Heart right ventricle (tissue), 16 donors: ENCODE measurements around the gene KCTD2. TPM values are rescaled to one million over a fixed set of nuclear protein-coding genes. Genes with fewer than 3 reads are reported as not detected.

Experiments used
- ATAC-seq, 8 donors: fragments of 200-7000 bp; cut with Tn5 transposase; one replicate each; pipeline ENCODE4 v1.9.1; 2020; ENCODE audit warnings: mild to moderate bottlenecking in 8 of 8, moderate library complexity in 8 of 8, moderate number of reproducible peaks in 1 of 8
- DNase-seq, 2 donors: peaks; one replicate each; pipeline ENCODE4 v3.0.0-alpha.2; 2020
- H3K27ac ChIP-seq, 10 donors: fragments of 200-600 bp; sonication (generic) in 2 of 10; one replicate each; pipeline versions ENCODE4 v1.5.0 to v1.8.0; 2020 to 2022; ENCODE audit warnings: mild to moderate bottlenecking in 3 of 10
- H3K27me3 ChIP-seq, 7 donors: fragments of 200-600 bp; one replicate each; pipeline ENCODE4 v1.8.0; 2021 to 2022; ENCODE audit warnings: mild to moderate bottlenecking in 2 of 7
- H3K36me3 ChIP-seq, 9 donors: fragments of 200-600 bp; sonication (generic) in 1 of 9; one replicate each; pipeline versions ENCODE4 v1.5.0 to v1.8.0; 2020 to 2022; ENCODE audit warnings: mild to moderate bottlenecking in 2 of 9
- H3K4me1 ChIP-seq, 9 donors: fragments of 200-600 bp; sonication (generic) in 1 of 9; one replicate each; pipeline versions ENCODE4 v1.5.0 to v1.8.0; 2020 to 2022; ENCODE audit warnings: mild to moderate bottlenecking in 4 of 9
- H3K4me3 ChIP-seq, 10 donors: fragments of 200-600 bp; sonication (generic) in 2 of 10; one replicate each; pipeline versions ENCODE4 v1.5.0 to v1.8.0; 2020 to 2022; ENCODE audit warnings: mild to moderate bottlenecking in 7 of 10, moderate library complexity in 2 of 10
- H3K9me3 ChIP-seq, 11 donors: fragments of 200-600 bp in 10 of 11; sonication (generic) in 2 of 11; one replicate each; pipeline versions ENCODE4 v1.5.0 to v1.8.0; 2013 to 2022; ENCODE audit warnings: mild to moderate bottlenecking in 2 of 11, control low read depth in 1 of 11, moderate library complexity in 1 of 11
- WGBS, 2 donors: extraction: QIAGEN DNeasy Blood & Tissue Kit; methylation state at CpG; one replicate each; pipeline ENCODE4 v1.1.7; 2013; ENCODE audit warnings: inconsistent platforms in 1 of 2; 5-methylcytosine and 5-hydroxymethylcytosine counted together
- intact Hi-C, 10 donors: fragments of 100-400 bp; cut with DNase I; formaldehyde crosslinking; loops; one replicate each; pipeline versions ENCODE4 v1.11.1 to v1.14.2; 2022
- polyA plus RNA-seq, 2 donors: library from polyadenylated mRNA; stranded (reverse); fragments of 200-250 nt; gene quantifications; one replicate each; pipeline ENCODE4 v1.2.3, GENCODE V29; 2013
- total RNA-seq, 10 donors: library from RNA; stranded (reverse); fragmentation: NEBNext Ultra II Directional in 3 of 10; extraction: Animal tissue kit (Norgen Biotek cat#: 25700) in 3 of 10; gene quantifications; one replicate each; pipeline versions ENCODE4 v1.2.1 to v1.2.4, GENCODE V29; 2021 to 2023
- TF ChIP-seq, protein P1 (sequence below), 9 donors: fragments of 200-600 bp; sonication (generic) in 2 of 9; IDR thresholded peaks; one replicate each; pipeline versions ENCODE4 v1.5.0 to v1.8.0; 2021 to 2022; ENCODE audit warnings: antibody characterized with exemption in 9 of 9, mild to moderate bottlenecking in 5 of 9, moderate library complexity in 1 of 9
- donor health status: Arrhythmogenic right ventricular cardiomyopathy.
- donor health status: ischemic (EF 13 %, LVEDD 7.1; RV severe dilation, severe dysfunction).
- donor health status: healthy with polysubstance abuse.
- donor health status: DM: no; HTN: yes; CAD: no.
- donor health status: DM: no; HTN: no; CAD: no.
- donor health status: ischemic (EF 25% LVEDD 6.9; RV normal size, moderate dysfunction).
- donor health status: ischemic (EF 25% LVEDD 5.7; RV mildly dilated, moderate dysfunction).
- donor health status: healthy.
- donor health status: DM: yes; HTN: yes; CAD: no.
- donor health status: Ischemic cardiomyopathy.
- donor health status: ischemic (EF 35%, LVEDD 5.7; RV mildly dilated, moderate dysfunction).
- donor health status: nonischemic (EF 11% LVEDD 7.7; RV severe dilation, severe dysfunction).
- donor health status: DM: yes; HTN: yes; CAD: no.
- donor health status: PGD.
- donor health status: ischemic (EF 29% LVEDD 5.4; RV normal size, mild dysfunction).
- donor health status: nonischemic (EF 23%, LVEDD 6.1; RV moderate dilation, normal function).

The KCTD2 gene
- total and polyA plus RNA-seq, 12 donors = 11.8 to 41.1 (median 29.3) TPM

DNA sequence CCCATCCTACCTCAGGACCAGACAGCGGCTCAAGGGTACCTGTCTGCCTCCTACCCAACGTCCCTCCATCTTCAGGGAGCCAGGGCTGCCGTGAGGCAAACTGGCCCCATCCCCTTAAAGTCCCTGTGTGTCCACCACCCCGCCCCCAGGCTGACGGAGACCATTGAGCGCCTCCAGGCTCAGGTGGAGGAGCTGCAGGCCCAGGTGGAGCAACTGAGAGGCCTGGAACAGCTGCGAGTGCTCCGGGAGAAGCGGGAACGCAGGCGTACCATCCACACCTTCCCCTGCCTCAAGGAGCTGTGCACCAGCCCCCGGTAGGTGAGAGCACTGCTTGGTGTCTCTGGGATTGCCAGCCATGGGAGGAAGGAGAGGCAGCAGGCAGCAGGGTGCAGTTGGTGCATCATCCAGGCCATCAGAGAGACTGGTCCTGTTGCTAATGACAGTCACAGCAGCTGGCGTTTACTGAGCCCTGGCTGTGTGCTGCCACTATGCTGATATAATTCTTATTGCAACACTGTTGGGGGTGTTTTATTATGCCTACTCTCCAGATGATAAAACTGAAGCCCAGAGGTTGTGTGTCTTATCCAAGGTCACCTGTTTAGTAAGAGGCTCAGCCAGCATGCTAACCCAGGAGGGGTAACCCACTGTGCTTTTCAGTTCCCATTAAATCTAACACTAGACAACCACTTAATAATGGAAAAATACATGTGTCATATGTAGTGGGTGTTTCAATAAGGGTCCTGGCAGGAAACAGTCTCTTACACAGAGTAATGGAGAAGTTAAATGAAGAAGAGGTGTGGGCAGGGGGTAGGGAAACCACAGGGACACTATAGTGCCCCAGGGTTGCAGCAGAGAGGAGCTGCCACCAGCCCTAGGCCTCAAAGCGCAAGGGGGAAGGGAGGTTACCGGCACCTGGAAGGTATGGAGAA is 44.8 kb upstream of the KCTD2 start:
- no peak overlapping the region for H3K27ac ChIP-seq
- TF ChIP-seq, protein P1, sequence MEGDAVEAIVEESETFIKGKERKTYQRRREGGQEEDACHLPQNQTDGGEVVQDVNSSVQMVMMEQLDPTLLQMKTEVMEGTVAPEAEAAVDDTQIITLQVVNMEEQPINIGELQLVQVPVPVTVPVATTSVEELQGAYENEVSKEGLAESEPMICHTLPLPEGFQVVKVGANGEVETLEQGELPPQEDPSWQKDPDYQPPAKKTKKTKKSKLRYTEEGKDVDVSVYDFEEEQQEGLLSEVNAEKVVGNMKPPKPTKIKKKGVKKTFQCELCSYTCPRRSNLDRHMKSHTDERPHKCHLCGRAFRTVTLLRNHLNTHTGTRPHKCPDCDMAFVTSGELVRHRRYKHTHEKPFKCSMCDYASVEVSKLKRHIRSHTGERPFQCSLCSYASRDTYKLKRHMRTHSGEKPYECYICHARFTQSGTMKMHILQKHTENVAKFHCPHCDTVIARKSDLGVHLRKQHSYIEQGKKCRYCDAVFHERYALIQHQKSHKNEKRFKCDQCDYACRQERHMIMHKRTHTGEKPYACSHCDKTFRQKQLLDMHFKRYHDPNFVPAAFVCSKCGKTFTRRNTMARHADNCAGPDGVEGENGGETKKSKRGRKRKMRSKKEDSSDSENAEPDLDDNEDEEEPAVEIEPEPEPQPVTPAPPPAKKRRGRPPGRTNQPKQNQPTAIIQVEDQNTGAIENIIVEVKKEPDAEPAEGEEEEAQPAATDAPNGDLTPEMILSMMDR (IDR thresholded peaks at IDR 0.05) = no peak
- DNase-seq (no peak), ATAC-seq (no peak)
- H3K4me1 ChIP-seq = peaks cover 0 to 24% (median 11%) of the 10 kb centered on the region in 9 donors
- H3K9me3 ChIP-seq = no peaks in the 10 kb centered on the region
- no peaks in the 10 kb centered on the region for H3K27me3 ChIP-seq
- intact Hi-C loops = no loop called here
- no peak overlapping the region for H3K4me3 ChIP-seq
- peaks cover 0 to 77% (median 46%) of the 10 kb centered on the region in 9 donors for H3K36me3 ChIP-seq
- WGBS, 2 donors = 94 to 97% methylated on average over 15 of the region's 15 CpGs

DNA sequence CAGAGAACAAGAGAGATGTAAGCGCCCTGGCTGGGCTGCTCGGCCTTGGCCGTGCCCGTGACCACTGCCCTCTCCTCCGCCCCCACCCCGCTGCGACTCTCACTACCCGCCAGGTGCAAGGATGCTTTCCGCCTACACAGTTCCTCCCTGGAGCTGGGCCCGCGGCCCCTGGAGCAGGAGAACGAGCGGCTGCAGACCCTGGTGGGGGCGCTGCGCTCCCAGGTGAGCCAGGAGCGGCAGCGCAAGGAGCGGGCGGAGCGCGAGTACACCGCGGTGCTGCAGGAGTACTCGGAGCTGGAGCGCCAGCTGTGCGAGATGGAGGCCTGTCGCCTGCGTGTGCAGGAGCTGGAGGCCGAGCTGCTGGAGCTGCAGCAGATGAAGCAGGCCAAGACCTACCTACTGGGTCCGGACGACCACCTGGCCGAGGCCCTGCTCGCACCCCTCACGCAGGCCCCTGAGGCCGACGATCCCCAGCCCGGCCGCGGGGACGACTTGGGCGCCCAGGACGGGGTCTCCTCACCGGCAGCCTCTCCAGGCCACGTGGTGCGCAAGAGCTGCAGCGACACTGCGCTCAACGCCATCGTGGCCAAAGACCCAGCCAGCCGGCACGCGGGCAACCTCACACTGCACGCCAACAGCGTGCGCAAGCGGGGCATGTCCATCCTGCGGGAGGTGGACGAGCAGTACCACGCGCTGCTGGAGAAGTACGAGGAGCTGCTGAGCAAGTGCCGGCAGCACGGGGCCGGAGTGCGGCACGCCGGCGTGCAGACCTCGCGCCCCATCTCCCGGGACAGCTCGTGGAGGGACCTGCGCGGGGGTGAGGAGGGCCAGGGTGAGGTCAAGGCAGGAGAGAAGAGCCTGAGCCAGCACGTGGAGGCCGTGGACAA is 43.7 kb upstream of the KCTD2 start:
- TF ChIP-seq, protein P1 (IDR thresholded peaks at IDR 0.05) = no peak
- peaks cover 0 to 73% (median 46%) of the 10 kb centered on the region in 9 donors for H3K36me3 ChIP-seq

DNA sequence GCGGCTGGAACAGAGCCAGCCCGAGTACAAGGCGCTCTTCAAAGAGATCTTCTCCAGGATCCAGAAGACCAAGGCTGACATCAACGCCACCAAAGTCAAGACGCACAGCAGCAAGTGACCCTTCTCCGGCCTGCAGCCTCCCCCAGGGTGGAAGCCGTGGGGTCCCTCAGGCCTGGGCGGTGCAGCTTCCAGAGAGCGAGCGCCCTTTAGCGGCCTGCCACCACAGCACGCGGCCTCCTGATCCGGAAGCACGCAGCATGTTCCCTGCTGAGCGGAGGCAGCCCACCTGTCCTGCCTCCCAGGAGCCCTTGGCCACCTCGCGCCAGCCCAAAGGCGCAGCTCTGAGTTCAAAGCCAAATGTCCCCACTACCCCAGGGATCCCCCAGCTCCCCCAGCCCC is 43.1 kb upstream of the KCTD2 start:
- Histone ChIP-seq H3K4me1 (peaks cover 0 to 13% (median 6%) of the 10 kb centered on the region in 9 donors), H3K36me3 (peaks cover 0 to 73% (median 46%) of the 10 kb centered on the region in 9 donors), H3K9me3 (no peaks in the 10 kb centered on the region), H3K27me3 (no peaks in the 10 kb centered on the region), H3K27ac (no peak overlapping the region), H3K4me3 (no peak overlapping the region)
- no peak for DNase-seq
- intact Hi-C loops = no loop called here
- ATAC-seq = no peak
- WGBS, 2 donors = 95% methylated on average over 19 of the region's 19 CpGs
- TF ChIP-seq, protein P1 (IDR thresholded peaks at IDR 0.05) = no peak

More for the DNA sequence above, 43.7 kb upstream of the KCTD2 start:
- H3K4me3 ChIP-seq = no peak overlapping the region
- intact Hi-C loops = no loop called here
- H3K27ac ChIP-seq = no peak overlapping the region
- H3K9me3 ChIP-seq = no peaks in the 10 kb centered on the region
- ATAC-seq = no peak
- no peaks in the 10 kb centered on the region for H3K27me3 ChIP-seq
- no peak for DNase-seq
- H3K4me1 ChIP-seq = peaks cover 0 to 20% (median 10%) of the 10 kb centered on the region in 9 donors
- 88 to 90% methylated on average over 76 of the region's 76 CpGs for WGBS, 2 donors

DNA sequence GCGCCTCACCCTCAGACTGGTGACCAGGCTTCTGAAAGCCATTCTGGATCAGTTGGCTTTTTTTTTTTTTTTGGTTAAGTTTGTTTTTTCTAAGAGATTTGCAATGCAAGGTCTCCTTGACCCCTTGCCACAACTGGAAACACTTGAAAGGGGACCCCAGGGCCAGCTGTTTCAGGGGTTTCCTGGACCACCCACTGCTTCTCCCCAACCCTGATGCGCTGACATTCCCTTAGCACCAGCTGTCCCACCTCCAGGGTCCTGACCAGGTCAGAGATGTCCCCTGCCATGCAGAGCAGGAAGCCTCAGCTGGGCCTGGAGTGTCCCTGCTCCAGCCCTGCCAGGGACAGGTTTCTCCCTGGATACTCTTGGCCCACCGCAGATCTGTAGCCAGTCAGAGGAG is 42.7 kb upstream of the KCTD2 start:
- peaks cover 0 to 71% (median 46%) of the 10 kb centered on the region in 9 donors for H3K36me3 ChIP-seq
- WGBS, 2 donors = 98 to 100% methylated on average over 3 of the region's 3 CpGs
- H3K9me3 ChIP-seq = no peaks in the 10 kb centered on the region
- DNase-seq = no peak
- no peak overlapping the region for H3K27ac ChIP-seq
- no peak for ATAC-seq
- peaks cover 0 to 9% (median 4%) of the 10 kb centered on the region in 9 donors for H3K4me1 ChIP-seq
- TF ChIP-seq, protein P1 (IDR thresholded peaks at IDR 0.05) = no peak
- no peak overlapping the region for H3K4me3 ChIP-seq
- intact Hi-C loops = no loop called here
- H3K27me3 ChIP-seq = no peaks in the 10 kb centered on the region
